NCI-H446 (cell line): Measurements from ENCODE around the gene SYCP2.

Source experiments
- DNase-seq, 2 experiments: peaks; one replicate each; lab custom pipeline; 2025; lab: John Stamatoyannopoulos, UW

The SYCP2 gene

DNA sequence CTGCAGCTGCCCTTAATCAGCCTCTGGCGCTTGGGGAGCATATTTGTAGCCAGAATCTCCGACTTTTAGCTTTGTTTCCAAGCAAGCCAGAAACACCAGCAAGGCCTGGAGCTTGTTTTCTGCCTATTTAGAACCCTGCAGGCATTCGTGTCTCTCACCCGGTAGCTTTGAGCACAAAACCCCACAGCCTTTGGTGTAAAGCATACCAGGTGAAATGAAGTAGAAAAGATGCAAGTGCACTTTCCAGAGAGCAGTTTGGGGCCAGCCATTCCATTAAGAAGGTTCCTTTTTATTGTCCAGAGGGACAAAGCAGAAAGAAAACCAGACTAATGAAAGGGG lies 7.5 kb upstream of the SYCP2 start:
- DNase-seq, result no peak

GRCh38 chr20:59940129-59940955 lies 6.9 kb upstream of the SYCP2 start, which contains the start of the genes FAM217B and PPP1R3D:
Gene FAM217B, plus strand, starts transcription at chr20:59940389. Its CDS starts 3,555 bp downstream, at chr20:59943944.
Gene PPP1R3D, minus strand, starts transcription at chr20:59940305. Its CDS starts 374 bp downstream, at chr20:59939931.
- DNase-seq, result peak; percentile 69 to 93

GRCh38 chr20:59939879-59940128 lies 6.4 kb upstream of the SYCP2 start:
- DNase-seq, result no peak

- DNase-seq, result no peak
Observed at GRCh38 chr20:59939052-59939878, 5.8 kb upstream of the SYCP2 start.

DNA sequence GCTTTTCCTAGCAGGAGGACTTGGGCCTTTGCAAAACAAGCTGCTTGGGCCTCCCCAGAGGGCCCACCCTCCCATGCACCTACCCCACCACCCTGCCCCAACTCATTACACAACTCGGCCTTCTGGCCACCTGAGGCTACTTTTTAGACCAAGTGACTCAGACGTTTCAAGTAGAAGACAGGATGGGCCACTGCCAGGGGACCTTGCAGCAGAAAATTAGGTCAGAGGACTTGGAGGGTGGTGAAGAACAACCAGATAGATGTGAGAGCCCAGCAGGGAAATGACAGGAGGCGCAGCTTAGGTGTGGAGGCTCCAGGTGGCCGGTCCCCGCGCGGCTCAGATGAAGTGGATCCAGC lies 5.2 kb upstream of the SYCP2 start:
- no peak for DNase-seq

- DNase-seq, result no peak
Observed at GRCh38 chr20:59938221-59938620, 4.8 kb upstream of the SYCP2 start.

- no peak for DNase-seq
Observed at GRCh38 chr20:59937150-59937549, 3.7 kb upstream of the SYCP2 start.

DNA sequence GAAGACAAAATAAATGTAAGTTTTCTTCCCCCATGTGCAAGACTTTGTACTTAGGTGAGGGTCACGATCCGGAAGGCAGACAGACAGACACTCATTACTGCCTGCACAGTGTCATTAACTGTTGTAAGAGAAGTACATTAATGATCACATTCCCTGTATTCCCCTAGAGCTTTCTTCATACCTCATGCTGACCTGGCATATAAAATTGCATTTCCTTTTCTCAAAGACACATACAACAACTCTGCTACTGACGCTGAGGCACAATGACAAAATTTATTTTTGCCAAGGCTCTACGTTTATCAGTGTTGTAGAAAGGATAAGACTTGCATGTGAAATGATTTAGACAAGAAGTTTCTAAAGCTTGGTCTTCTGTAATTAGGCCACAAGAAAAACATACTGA lies 3.0 kb upstream of the SYCP2 start:
- no peak for DNase-seq

DNA sequence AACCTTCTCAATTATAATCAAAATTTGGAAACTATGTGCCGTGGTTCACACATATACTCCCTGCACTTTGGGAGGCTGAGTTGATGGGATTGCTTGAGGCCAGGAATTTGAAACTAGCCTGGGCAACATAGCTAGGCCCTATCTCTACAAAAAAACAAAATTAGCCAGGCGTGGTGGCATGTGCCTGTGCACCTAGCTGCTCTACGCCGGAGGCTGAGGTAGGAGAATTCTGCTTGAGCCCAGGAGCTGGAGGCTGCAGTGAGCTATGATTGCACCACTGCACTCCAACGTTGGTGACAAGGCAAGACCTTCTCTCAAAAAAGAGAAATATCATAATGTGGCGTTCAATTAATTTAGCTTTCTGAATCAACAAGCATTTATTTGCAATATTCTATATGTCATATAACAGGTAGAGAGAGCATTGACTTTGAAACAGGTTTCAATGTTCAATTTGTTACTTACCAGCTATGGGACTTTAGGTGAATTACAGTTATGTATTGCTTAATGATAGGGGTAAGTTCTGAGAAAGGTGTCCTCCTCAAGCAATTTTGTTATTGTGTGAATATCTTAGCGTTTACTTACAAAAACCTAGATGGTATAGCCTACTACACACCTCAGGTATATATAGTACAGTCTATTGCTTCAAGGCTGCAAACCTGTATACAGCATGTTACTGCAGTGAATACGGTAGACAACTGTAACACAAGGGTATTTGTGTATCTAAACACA lies 2.2 kb upstream of the SYCP2 start:
- DNase-seq, result no peak

DNA sequence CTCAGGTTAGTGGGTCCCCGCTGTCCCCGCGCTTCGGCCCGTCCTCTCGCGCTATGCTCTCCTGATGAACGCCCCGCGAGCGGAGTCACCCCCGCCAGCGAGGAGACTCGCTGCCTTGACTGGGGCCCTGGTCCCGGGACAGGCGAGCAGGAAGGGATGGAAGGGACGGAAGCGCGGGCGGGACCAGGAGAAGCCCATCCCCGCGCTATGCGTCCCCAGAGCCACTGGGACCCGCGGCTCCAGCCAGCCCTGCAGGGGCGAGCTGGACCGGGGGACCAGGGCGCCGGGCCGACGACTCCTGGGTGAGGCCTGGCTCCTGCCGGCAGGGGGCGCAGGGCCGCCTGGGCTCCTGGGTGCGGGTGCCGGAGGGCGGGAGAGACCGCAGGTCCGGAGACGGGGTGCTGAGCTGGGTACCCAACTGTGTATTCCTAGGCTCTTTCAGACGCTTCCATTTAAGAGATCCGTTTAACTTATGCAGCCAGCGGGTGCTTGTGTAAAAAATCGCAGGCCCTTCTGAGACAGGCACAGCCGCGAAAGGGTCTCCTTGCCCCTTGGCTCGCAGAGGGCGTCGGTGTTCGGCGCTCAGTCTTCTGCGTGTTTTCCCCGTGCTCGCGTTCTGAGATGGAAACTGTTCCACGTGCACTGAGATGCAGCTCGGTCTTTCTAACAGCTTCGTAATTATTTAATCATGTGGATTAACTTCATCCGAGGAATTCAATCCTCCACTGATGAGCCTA lies 580 bp upstream of the SYCP2 start:
- DNase-seq, result peak; percentile 55 to 82

- DNase-seq, result no peak
Observed at GRCh38 chr20:59932616-59933295, 681 bp downstream of the SYCP2 start.

DNA sequence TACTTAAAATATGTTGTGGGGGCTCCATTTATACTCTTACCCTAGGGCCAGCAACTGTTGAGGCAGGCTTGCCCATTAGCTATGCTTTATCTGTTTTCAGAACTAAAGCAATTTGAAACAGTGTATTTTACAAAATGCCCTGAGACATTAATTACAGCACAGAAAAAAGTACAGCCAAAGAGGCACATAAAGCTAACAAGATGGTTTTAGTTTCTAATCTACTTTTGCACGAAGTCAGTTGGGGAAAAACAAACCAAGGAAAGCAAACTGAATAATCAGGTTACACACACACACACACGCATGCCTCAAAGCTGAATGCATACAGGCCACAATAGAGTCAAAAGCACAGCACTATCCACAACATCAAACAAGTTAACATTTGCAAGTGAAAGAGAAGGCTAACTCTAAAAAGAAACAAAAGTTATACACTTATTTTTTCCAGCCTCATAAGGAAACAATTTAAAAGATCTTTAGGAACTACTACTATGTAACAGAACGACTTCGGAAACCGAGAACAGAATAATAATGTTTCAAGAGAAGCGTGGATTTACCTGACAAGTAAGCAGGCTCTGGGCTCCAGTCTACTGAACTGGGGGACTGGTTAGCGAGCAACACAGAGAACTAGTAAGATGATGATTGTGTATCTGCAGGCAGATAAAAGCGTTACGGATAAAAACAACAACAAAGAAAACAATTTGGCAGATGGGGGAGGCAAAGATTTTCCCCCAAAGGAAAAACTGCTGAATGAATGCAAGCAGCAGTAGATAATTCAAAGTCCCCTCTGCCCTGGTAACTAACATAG lies 1.7 kb downstream of the SYCP2 start:
- DNase-seq, result no peak

- DNase-seq, result peak in 1 of 2 experiments; percentile 14
Observed at GRCh38 chr20:59925899-59926298, 7.5 kb downstream of the SYCP2 start.

DNA sequence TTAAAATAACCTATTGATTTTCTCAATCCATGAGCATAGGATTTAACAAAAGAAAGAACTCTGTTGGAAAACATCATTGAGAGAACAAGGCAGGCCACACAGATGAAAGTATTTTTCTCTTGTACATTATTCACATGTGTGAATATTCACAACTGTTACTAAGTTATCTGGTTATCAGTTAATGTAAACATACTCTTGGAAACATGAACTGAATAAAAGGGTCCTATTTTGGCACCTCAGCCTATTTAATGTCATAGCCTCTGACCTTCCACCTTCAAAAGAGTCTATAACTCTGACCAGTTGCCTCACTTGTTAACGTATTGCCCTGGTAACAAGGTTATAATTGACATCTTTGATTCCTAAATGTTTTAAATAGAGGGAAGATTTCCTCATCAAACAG lies 8.1 kb downstream of the SYCP2 start:
- DNase-seq, result no peak

- DNase-seq, result no peak
Observed at GRCh38 chr20:59923514-59923913, 9.9 kb downstream of the SYCP2 start.

- no peak for DNase-seq
Observed at GRCh38 chr20:59920944-59921343, 12.5 kb downstream of the SYCP2 start.

DNA sequence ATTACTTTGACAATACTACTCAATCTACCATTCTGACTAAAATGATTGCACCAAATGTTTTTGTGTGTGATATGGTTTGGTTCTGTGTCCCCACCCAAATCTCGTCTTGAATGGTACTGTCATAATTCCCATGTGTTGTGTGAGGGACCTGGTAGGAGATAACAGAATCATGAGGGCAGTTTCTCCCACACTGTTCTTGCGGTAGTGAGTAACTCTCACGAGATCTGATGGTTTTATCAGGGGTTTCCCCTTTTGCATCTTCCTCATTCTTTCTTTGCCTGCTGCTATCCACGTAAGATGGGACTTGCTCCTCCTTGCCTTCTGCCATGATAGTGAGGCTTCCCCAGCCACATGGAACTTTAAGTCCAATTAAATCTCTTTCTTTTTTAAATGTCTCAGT lies 20.8 kb downstream of the SYCP2 start:
- no peak for DNase-seq

DNA sequence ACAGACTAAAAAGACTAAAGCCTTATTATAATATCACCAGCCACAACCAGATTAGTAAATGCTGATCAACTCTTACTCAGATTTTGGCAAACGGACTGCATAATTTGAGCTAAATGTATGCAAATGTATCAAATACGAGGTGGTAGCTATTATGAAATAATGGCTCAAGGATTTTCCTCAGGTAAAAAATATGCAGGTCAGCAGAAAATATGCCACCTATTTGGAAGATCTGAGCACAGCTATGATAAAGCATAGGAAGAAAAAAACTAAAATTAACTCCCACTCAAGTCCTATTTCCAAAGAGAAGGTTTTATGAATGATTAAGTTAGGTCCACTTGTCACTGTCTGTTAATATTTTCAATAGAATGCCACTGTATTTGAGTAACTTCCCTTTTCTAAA lies 22.4 kb downstream of the SYCP2 start:
- DNase-seq, result no peak

DNA sequence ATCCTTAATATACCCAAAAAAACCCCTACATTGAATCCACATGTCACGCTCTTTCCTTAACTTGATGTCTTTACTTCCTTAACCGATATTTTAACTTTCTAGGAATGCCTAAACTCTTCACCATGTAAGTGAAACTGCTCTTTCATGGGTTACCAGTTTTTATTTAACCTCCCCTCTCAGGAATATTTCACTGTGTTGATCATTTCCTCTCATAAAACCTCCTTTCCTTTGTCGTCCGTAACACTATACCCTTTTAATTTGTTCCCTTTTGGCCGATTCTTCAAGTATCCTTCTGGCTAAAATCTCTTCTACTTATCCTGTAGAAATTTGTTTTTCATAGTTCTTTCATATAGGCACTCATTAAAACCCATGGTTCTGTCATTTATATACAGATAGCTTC lies 24.6 kb downstream of the SYCP2 start:
- DNase-seq, result no peak

DNA sequence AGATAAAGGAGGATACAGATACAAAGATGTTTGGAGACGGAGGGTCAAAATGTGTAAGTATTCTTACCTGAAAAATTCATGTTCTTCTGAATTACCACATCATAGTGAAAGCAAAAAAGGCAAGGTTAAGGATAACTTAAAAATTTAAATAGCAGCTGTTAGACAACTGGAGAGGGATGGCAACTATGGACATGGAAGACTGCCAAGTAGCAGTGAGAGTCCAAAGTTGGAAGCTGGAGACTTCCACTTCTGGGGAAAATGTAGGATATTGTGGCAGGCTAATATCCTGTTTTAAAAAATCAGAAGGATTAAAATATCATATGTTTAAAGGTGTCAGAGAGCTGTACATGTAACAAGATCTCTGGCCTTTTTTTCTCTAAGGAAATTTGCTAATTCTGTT lies 29.8 kb downstream of the SYCP2 start:
- peak in 1 of 2 experiments; percentile 15 for DNase-seq

DNA sequence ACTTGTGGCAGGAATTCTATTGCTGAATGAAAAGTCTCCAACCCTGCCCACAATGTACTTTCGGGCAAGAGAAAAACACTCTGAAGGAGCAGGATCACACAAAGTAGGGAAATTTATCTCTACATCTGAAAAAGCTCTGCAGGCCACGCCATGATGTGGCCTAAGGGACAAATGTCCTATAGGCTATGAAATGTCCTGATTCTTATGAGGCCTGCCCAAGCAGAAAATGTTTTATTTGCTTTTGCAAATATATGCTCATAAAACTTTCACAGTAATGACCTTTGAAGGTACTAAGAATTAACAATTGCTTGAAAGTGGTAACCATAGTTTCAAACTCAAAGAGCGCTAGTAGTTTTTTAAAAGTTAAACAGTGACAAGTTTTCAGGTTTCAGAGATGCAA lies 31.0 kb downstream of the SYCP2 start:
- no peak for DNase-seq
